Muscle of leg (tissue), 11 donors: Measurements from ENCODE around the gene RPS15A. TPM values are rescaled to one million over a fixed set of nuclear protein-coding genes. Genes with fewer than 3 reads are reported as not detected.

ENCODE experiments used
- DNase-seq: peaks from one replicate; pipeline ENCODE4 v3.0.0; 2013
- H3K27ac ChIP-seq: one replicate; pipeline ENCODE4 v1.5.1; 2013; ENCODE audit warnings: mild to moderate bottlenecking, low read length, control low read depth
- H3K27me3 ChIP-seq: one replicate; pipeline ENCODE4 v1.6.1; 2013; ENCODE audit warnings: low read length; ENCODE audit not compliant: control insufficient read depth, insufficient read depth
- H3K36me3 ChIP-seq: one replicate; pipeline ENCODE4 v1.6.1; 2013; ENCODE audit warnings: low read length; ENCODE audit not compliant: control insufficient read depth, insufficient read depth
- H3K4me1 ChIP-seq: one replicate; pipeline ENCODE4 v1.6.1; 2013; ENCODE audit warnings: low read length; ENCODE audit not compliant: control insufficient read depth, insufficient read depth
- H3K4me3 ChIP-seq: one replicate; pipeline ENCODE4 v1.5.1; 2013; ENCODE audit warnings: low read length, control low read depth
- H3K9me3 ChIP-seq: replicated peaks from 2 replicates; pipeline ENCODE4 v1.6.1; 2013; ENCODE audit warnings: low read depth, low read length; ENCODE audit not compliant: control insufficient read depth
- WGBS: methylation state at CpG from one replicate; pipeline ENCODE4 v1.1.5; 2013; ENCODE audit warnings: missing lambda C conversion rate; ENCODE audit not compliant: insufficient coverage; 5-methylcytosine and 5-hydroxymethylcytosine counted together
- polyA plus RNA-seq, 8 donors: library from polyadenylated mRNA; unstranded; fragments of 120-200 nt; gene quantifications; one replicate each; pipeline versions ENCODE4 v1.2.1 to v1.2.3, GENCODE V29; 2013; ENCODE audit warnings: inconsistent platforms in 1 of 8, low replicate concordance in 1 of 8; ENCODE audit not compliant: insufficient read length in 8 of 8, insufficient read depth in 1 of 8
- total RNA-seq: library from RNA; stranded (reverse); fragments of 120-200 nt; gene quantifications from one replicate; pipeline ENCODE4 v1.2.4, GENCODE V29; 2013

Gene RPS15A
- total and polyA plus RNA-seq, 9 donors: 1,889 to 4,122 (median 2,137) TPM

- no peak for DNase-seq
- H3K27me3 ChIP-seq: no peaks in the 10 kb centered on the region
- WGBS: no CpG with 5 or more reads among the region's 2 CpGs
- no peak overlapping the region for H3K27ac ChIP-seq
- no peak overlapping the region for H3K4me3 ChIP-seq
- H3K36me3 ChIP-seq: peaks cover 56% of the 10 kb centered on the region
- H3K4me1 ChIP-seq: no peaks in the 10 kb centered on the region
- H3K9me3 ChIP-seq: no peaks in the 10 kb centered on the region
These were observed 41.9 kb upstream of the RPS15A start for GRCh38 chr16:18832006-18832405.

GRCh38 chr16:18829251-18829650 lies 39.1 kb upstream of the RPS15A start:
- H3K9me3 ChIP-seq: no peaks in the 10 kb centered on the region
- no peak for DNase-seq
- H3K27me3 ChIP-seq: no peaks in the 10 kb centered on the region
- no peak overlapping the region for H3K4me3 ChIP-seq
- no peaks in the 10 kb centered on the region for H3K4me1 ChIP-seq
- WGBS: 100% methylated on average over 6 of the region's 6 CpGs
- H3K36me3 ChIP-seq: peaks cover 35% of the 10 kb centered on the region
- H3K27ac ChIP-seq: no peak overlapping the region

- peaks cover 31% of the 10 kb centered on the region for H3K36me3 ChIP-seq
- H3K27ac ChIP-seq: no peak overlapping the region
- WGBS: 89% methylated on average over 1 of the region's 4 CpGs
- H3K4me1 ChIP-seq: no peaks in the 10 kb centered on the region
- no peak for DNase-seq
- no peaks in the 10 kb centered on the region for H3K9me3 ChIP-seq
- no peaks in the 10 kb centered on the region for H3K27me3 ChIP-seq
- no peak overlapping the region for H3K4me3 ChIP-seq
These were observed 37.8 kb upstream of the RPS15A start for GRCh38 chr16:18827890-18828289.

- no peak overlapping the region for H3K4me3 ChIP-seq
These were observed 26.2 kb upstream of the RPS15A start for GRCh38 chr16:18816286-18816685.

GRCh38 chr16:18811925-18812324 lies 21.8 kb upstream of the RPS15A start:
- Histone ChIP-seq H3K36me3 (peaks cover 32% of the 10 kb centered on the region), H3K4me1 (no peaks in the 10 kb centered on the region), H3K9me3 (no peaks in the 10 kb centered on the region), H3K27me3 (no peaks in the 10 kb centered on the region), H3K4me3 (no peak overlapping the region), H3K27ac (no peak overlapping the region)
- WGBS: 89% methylated on average over 1 of the region's 3 CpGs
- DNase-seq: no peak

More at GRCh38 chr16:18816286-18816685, 26.2 kb upstream of the RPS15A start:
- H3K36me3 ChIP-seq: peaks cover 34% of the 10 kb centered on the region
- 80% methylated on average over 1 of the region's 3 CpGs for WGBS
- DNase-seq: no peak
- H3K27ac ChIP-seq: no peak overlapping the region
- H3K4me1 ChIP-seq: no peaks in the 10 kb centered on the region
- no peaks in the 10 kb centered on the region for H3K9me3 ChIP-seq
- no peaks in the 10 kb centered on the region for H3K27me3 ChIP-seq

GRCh38 chr16:18809165-18809564 lies 19.0 kb upstream of the RPS15A start:
- Histone ChIP-seq H3K27me3 (no peaks in the 10 kb centered on the region), H3K4me3 (no peak overlapping the region), H3K9me3 (no peaks in the 10 kb centered on the region), H3K36me3 (peaks cover 28% of the 10 kb centered on the region), H3K4me1 (no peaks in the 10 kb centered on the region), H3K27ac (no peak overlapping the region)
- 97% methylated on average over 10 of the region's 13 CpGs for WGBS
- DNase-seq: no peak

- no peak overlapping the region for H3K27ac ChIP-seq
- H3K9me3 ChIP-seq: no peaks in the 10 kb centered on the region
- peaks cover 2% of the 10 kb centered on the region for H3K4me1 ChIP-seq
- DNase-seq: no peak
- WGBS: no CpG with 5 or more reads among the region's 2 CpGs
- H3K4me3 ChIP-seq: no peak overlapping the region
- peaks cover 14% of the 10 kb centered on the region for H3K36me3 ChIP-seq
- H3K27me3 ChIP-seq: no peaks in the 10 kb centered on the region
These were observed 15.2 kb upstream of the RPS15A start for GRCh38 chr16:18805257-18805773.

GRCh38 chr16:18804540-18804939 lies 14.4 kb upstream of the RPS15A start:
- Histone ChIP-seq H3K4me3 (no peak overlapping the region), H3K36me3 (peaks cover 12% of the 10 kb centered on the region), H3K27me3 (no peaks in the 10 kb centered on the region), H3K4me1 (peaks cover 8% of the 10 kb centered on the region), H3K27ac (no peak overlapping the region), H3K9me3 (no peaks in the 10 kb centered on the region)
- no peak for DNase-seq
- 20% methylated on average over 2 of the region's 3 CpGs for WGBS

- Histone ChIP-seq H3K4me3 (no peak overlapping the region), H3K27me3 (no peaks in the 10 kb centered on the region), H3K9me3 (no peaks in the 10 kb centered on the region), H3K4me1 (peaks cover 8% of the 10 kb centered on the region), H3K27ac (no peak overlapping the region), H3K36me3 (peaks cover 6% of the 10 kb centered on the region)
- no peak for DNase-seq
- WGBS: 40% methylated on average over 1 of the region's 5 CpGs
These were observed 13.7 kb upstream of the RPS15A start for GRCh38 chr16:18803569-18804462.

- H3K27me3 ChIP-seq: no peaks in the 10 kb centered on the region
- peaks cover 4% of the 10 kb centered on the region for H3K36me3 ChIP-seq
- no peak overlapping the region for H3K4me3 ChIP-seq
- 92% methylated on average over 7 of the region's 16 CpGs for WGBS
- H3K9me3 ChIP-seq: no peaks in the 10 kb centered on the region
- no peak overlapping the region for H3K27ac ChIP-seq
- no peak for DNase-seq
- peaks cover 8% of the 10 kb centered on the region for H3K4me1 ChIP-seq
These were observed 12.7 kb upstream of the RPS15A start for GRCh38 chr16:18802767-18803343.
